Keratinocyte (primary cell): ENCODE data around the gene SIDT2. TPM values are rescaled to one million over a fixed set of nuclear protein-coding genes. Genes with fewer than 3 reads are reported as not detected.
A peak's percentile ranks its signal among the peaks of the same experiment; 100 is the strongest.
"Not testable (repeated sequence)": the region's sequence is repeated elsewhere in the genome, so short reads cannot be mapped to it uniquely, and the experiment has no call there.

Experiments used
- DNase-seq: peaks from one replicate; pipeline ENCODE4 v3.0.0-alpha.2; 2011; ENCODE audit warnings: low read depth, missing footprints, low spot score
- FAIRE-seq: peaks from 2 replicates; lab custom pipeline; 2011; peaks lifted over from hg19 to GRCh38; lab: Jason Lieb, UNC
- H2AFZ ChIP-seq: 2 replicates; pipeline ENCODE4 v1.6.0; 2012; ENCODE audit warnings: low read length, control low read depth, inconsistent platforms; ENCODE audit not compliant: control insufficient read depth
- H3K27ac ChIP-seq: 2 replicates; pipeline ENCODE4 v1.5.1; 2011; ENCODE audit warnings: low read length; ENCODE audit not compliant: control insufficient read depth, insufficient read depth
- H3K27me3 ChIP-seq: 3 replicates; pipeline ENCODE4 v1.6.0; 2011; ENCODE audit warnings: low read length; ENCODE audit not compliant: control insufficient read depth, insufficient read depth; ENCODE audit errors: extremely low read depth
- H3K36me3 ChIP-seq, 2 experiments: 2 replicates in 1 of 2; 3 replicates in 1 of 2; pipeline ENCODE4 v1.5.1; 2011; ENCODE audit warnings: low read length in 2 of 2, mild to moderate bottlenecking in 1 of 2; ENCODE audit not compliant: control insufficient read depth in 2 of 2, insufficient read depth in 2 of 2; ENCODE audit errors: extremely low read depth in 1 of 2
- H3K4me1 ChIP-seq: 3 replicates; pipeline ENCODE4 v1.5.1; 2011; ENCODE audit warnings: low read length; ENCODE audit not compliant: control insufficient read depth, insufficient read depth; ENCODE audit errors: extremely low read depth
- H3K4me2 ChIP-seq: 3 replicates; pipeline ENCODE4 v1.6.0; 2011; ENCODE audit warnings: low read depth, low read length; ENCODE audit not compliant: control insufficient read depth, insufficient read depth; ENCODE audit errors: extremely low read depth
- H3K4me3 ChIP-seq, 3 experiments: fragments of 200-600 bp in 1 of 3; sonication (generic) in 1 of 3; 2 replicates in 2 of 3; 3 replicates in 1 of 3; pipeline ENCODE4 v1.5.1; 2011 to 2016; ENCODE audit warnings: low read length in 3 of 3, mild to moderate bottlenecking in 3 of 3, control low read depth in 2 of 3, inconsistent platforms in 1 of 3, low read depth in 1 of 3, mixed read lengths in 1 of 3, mixed run types in 1 of 3, moderate library complexity in 1 of 3; ENCODE audit not compliant: control insufficient read depth in 2 of 3, insufficient read depth in 2 of 3; ENCODE audit errors: extremely low read depth in 1 of 3
- H3K79me2 ChIP-seq: 2 replicates; pipeline ENCODE4 v1.6.0; 2012; ENCODE audit warnings: low read length; ENCODE audit not compliant: control insufficient read depth, insufficient read depth
- H3K9ac ChIP-seq: 3 replicates; pipeline ENCODE4 v1.6.0; 2011; ENCODE audit warnings: low read length; ENCODE audit not compliant: control insufficient read depth, insufficient read depth; ENCODE audit errors: extremely low read depth
- H3K9me1 ChIP-seq: 3 replicates; pipeline ENCODE4 v1.6.0; 2011; ENCODE audit warnings: low read length; ENCODE audit not compliant: control insufficient read depth, insufficient read depth; ENCODE audit errors: extremely low read depth
- H3K9me3 ChIP-seq: 2 replicates; pipeline ENCODE4 v1.5.1; 2012; ENCODE audit warnings: low read depth, low read length; ENCODE audit not compliant: control insufficient read depth
- H4K20me1 ChIP-seq: 3 replicates; pipeline ENCODE4 v1.6.0; 2011; ENCODE audit warnings: low read length; ENCODE audit not compliant: control insufficient read depth, insufficient read depth; ENCODE audit errors: extremely low read depth
- EZH2 ChIP-seq: IDR thresholded peaks from one replicate; pipeline ENCODE4 v1.6.1; 2012; ENCODE audit warnings: inconsistent platforms, mild to moderate bottlenecking, low read length, moderate library complexity
- dilution Hi-C: fragments of 300-500 bp; cut with MboI; formaldehyde crosslinking; loops from one replicate; pipeline ENCODE4 v1.7.0; 2020; ENCODE audit warnings: low sequenced_read_pairs; ENCODE audit not compliant: extremely low pct_ligation_motif_present
- polyA plus RNA-seq, 5 experiments: library from polyadenylated mRNA; depleted of rRNA in 3 of 5; stranded (reverse) in 3 of 5; stranded (forward) in 1 of 5; unstranded in 1 of 5; fragments of >200 nt; gene quantifications; 1 replicate in 1 of 5; 2 replicates in 3 of 5; 3 replicates in 1 of 5; pipeline versions ENCODE4 v1.2.1 to v1.2.3, GENCODE V29; 2011 to 2012; ENCODE audit warnings: missing spikeins in 2 of 5, low read depth in 1 of 5, low replicate concordance in 1 of 5
- TF ChIP-seq, protein P1 (sequence below), 3 experiments: IDR thresholded peaks in 1 of 3; conservative IDR thresholded peaks in 1 of 3; optimal IDR thresholded peaks in 1 of 3; 2 replicates in 2 of 3; 3 replicates in 1 of 3; pipeline versions ENCODE3 to v1.5.1; 2011; ENCODE audit warnings: low read length in 3 of 3, mild to moderate bottlenecking in 3 of 3, moderate library complexity in 2 of 3, control low read depth in 1 of 3, inconsistent platforms in 1 of 3; ENCODE audit not compliant: insufficient read depth in 2 of 3; ENCODE audit errors: extremely low read depth in 1 of 3

The SIDT2 gene
- polyA plus RNA-seq, 1 donor (not counting 4 experiments of a cell fraction or from before 2014, with no cell fraction given), result 9.8 TPM

DNA sequence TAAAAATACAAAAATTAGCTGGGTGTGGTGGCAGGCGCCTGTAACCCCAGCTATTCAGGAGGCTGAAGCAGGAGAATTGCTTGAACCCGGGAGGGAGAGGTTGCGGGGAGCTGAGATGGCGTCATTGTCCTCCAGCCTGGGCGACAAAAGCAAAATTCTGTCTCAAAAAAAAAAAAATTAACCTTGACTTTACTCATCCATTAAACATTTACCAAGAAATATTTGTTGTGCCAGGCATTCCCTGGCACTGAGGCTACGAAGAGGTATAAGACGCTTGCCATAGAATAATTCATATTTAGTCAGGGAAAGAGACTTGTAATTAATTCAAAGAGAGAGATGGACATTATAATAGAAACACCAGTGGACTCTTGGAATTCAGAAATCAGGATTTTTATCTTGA is 47.7 kb upstream of the SIDT2 start:
- Histone ChIP-seq H2AFZ (no peak overlapping the region), H3K4me1 (no peaks in the 10 kb centered on the region), H3K4me2 (no peak overlapping the region), H3K4me3 (no peak overlapping the region), H3K27me3 (no peaks in the 10 kb centered on the region), H3K36me3 (no peaks in the 10 kb centered on the region), H3K9ac (no peak overlapping the region), H3K27ac (no peak overlapping the region), H3K9me3 (no peaks in the 10 kb centered on the region), H3K79me2 (no peaks in the 10 kb centered on the region), H4K20me1 (no peaks in the 10 kb centered on the region), H3K9me1 (no peaks in the 10 kb centered on the region)
- TF ChIP-seq, protein P1, sequence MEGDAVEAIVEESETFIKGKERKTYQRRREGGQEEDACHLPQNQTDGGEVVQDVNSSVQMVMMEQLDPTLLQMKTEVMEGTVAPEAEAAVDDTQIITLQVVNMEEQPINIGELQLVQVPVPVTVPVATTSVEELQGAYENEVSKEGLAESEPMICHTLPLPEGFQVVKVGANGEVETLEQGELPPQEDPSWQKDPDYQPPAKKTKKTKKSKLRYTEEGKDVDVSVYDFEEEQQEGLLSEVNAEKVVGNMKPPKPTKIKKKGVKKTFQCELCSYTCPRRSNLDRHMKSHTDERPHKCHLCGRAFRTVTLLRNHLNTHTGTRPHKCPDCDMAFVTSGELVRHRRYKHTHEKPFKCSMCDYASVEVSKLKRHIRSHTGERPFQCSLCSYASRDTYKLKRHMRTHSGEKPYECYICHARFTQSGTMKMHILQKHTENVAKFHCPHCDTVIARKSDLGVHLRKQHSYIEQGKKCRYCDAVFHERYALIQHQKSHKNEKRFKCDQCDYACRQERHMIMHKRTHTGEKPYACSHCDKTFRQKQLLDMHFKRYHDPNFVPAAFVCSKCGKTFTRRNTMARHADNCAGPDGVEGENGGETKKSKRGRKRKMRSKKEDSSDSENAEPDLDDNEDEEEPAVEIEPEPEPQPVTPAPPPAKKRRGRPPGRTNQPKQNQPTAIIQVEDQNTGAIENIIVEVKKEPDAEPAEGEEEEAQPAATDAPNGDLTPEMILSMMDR (optimal IDR thresholded peaks at IDR 0.05 in 1 of 3, IDR thresholded peaks at IDR 0.05 in 1 of 3, conservative IDR thresholded peaks at IDR 0.05 in 1 of 3; ENCODE audit: extremely low read depth in 1 of 3, insufficient read depth in 2 of 3, low read length in 3 of 3), result no peak
- no peak for TF ChIP-seq EZH2
- no peak for DNase-seq
- dilution Hi-C loops, result no loop called here
- FAIRE-seq, result no peak

DNA sequence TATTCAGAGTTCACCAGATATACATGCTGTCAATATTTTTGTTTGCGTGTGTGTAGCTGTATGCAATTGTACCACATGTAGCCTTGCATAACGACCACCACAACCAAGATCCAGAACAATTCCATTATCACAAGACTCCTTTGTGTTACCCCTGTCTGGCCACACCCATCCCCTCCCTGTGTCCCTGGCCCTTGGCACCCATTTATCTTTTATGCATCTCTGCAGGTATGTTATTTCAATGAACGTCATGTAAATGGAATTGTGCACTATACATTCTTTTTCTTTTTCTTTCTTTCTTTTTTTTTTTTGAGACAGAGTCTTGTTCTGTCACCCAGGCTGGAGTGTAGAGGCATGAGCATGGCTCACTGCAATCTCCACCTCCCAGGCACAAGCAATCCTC is 44.1 kb upstream of the SIDT2 start:
- no peak for FAIRE-seq
- no peaks in the 10 kb centered on the region for H3K4me1 ChIP-seq

DNA sequence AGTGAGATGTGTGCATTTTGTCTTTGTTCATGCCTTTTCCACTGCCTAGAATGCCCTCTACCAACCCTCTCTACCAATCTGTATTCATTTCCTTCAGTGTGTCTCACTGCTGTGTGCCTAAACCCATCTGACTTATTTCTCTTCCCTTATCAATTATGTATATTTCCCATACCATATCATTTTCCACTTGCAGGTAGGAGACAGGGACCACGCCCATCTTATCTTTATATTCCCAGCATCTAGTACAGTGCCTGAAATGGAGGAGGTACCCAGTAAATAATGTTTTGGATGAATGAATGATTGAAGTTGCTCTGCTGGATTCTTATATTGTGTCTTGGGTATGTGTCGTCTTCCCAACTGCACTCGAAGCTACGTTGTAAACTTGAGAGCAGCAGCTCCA is 43.6 kb upstream of the SIDT2 start:
- H3K4me1 ChIP-seq, DNase-seq, dilution Hi-C loops, FAIRE-seq, H2AFZ ChIP-seq, H3K4me2 ChIP-seq, H3K4me3 ChIP-seq, H3K9me1 ChIP-seq, H3K36me3 ChIP-seq, H3K27ac ChIP-seq, H3K79me2 ChIP-seq, H4K20me1 ChIP-seq, H3K27me3 ChIP-seq, H3K9ac ChIP-seq, H3K9me3 ChIP-seq: not testable (repeated sequence)

More for the DNA sequence above, 44.1 kb upstream of the SIDT2 start:
- Histone ChIP-seq H4K20me1 (no peaks in the 10 kb centered on the region), H3K36me3 (no peaks in the 10 kb centered on the region), H3K4me2 (no peak overlapping the region), H2AFZ (no peak overlapping the region), H3K27ac (no peak overlapping the region), H3K9me1 (no peaks in the 10 kb centered on the region), H3K9ac (no peak overlapping the region), H3K27me3 (no peaks in the 10 kb centered on the region), H3K4me3 (no peak overlapping the region), H3K79me2 (no peaks in the 10 kb centered on the region), H3K9me3 (no peaks in the 10 kb centered on the region)
- no peak for TF ChIP-seq EZH2
- TF ChIP-seq, protein P1 (optimal IDR thresholded peaks at IDR 0.05 in 1 of 3, IDR thresholded peaks at IDR 0.05 in 1 of 3, conservative IDR thresholded peaks at IDR 0.05 in 1 of 3; ENCODE audit: extremely low read depth in 1 of 3, insufficient read depth in 2 of 3, low read length in 3 of 3), result no peak
- DNase-seq, result no peak
- dilution Hi-C loops, result no loop called here

DNA sequence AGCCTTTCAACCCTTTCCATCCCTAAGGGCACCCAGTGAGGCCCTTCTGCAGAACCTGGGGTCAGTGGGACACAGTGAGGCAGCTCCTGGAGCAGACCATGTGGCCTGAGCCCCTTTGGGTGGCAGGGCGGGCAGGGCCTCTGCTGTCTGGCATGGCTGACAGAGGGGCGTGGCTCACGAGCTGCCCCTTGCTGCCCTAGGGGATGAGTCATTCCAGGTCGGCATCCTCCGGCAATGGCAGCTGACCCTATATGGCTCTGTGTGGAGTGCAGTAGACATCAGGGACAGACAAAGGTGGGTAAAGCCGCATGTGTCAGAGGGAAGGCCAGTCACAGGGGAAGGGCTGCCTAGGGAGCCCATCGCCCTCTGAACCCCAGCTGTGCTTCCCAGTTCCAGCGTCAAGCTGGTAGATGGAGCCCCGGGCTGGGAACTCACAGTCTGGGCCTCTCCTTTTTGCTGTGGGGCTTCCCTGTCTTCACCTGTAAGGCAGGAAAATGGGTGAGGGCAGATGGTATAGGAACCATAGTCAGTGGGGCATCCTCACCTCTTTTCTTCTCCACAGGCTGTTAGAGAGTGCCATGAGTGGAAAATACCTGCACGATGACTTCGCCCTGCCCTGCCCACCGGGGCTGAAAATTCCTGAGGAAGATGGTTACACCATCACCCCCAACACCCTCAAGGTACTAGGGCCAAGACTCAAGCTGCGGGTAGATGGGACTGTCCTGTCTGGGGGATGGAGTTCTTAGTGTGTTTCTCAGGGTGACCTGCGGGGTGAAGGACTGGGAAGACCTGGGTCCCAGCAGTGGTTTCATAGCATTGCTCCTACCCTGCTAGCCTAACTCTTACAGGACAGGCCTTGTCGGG is 41.1 kb upstream of the SIDT2 start:
- H4K20me1 ChIP-seq, H3K27ac ChIP-seq, H3K27me3 ChIP-seq, H3K4me2 ChIP-seq, DNase-seq, H3K36me3 ChIP-seq, H3K4me1 ChIP-seq, H3K9me1 ChIP-seq, H2AFZ ChIP-seq, H3K79me2 ChIP-seq, H3K9me3 ChIP-seq, dilution Hi-C loops, H3K9ac ChIP-seq, H3K4me3 ChIP-seq: not testable (repeated sequence)
- peak; percentile 69 for FAIRE-seq
